HEK293T (cell line): ENCODE data around the gene PARD6A.

Source experiments
- CTCF ChIA-PET: fragments of 350-600 bp; formaldehyde crosslinking; extraction: SDS; loops from one replicate; lab custom pipeline; 2021; ENCODE audit warnings: antibody characterized with exemption, inconsistent platforms; lab: Yijun Ruan, JAX
- POLR2A ChIA-PET: fragments of 350-600 bp; formaldehyde crosslinking; extraction: SDS; loops from one replicate; lab custom pipeline; 2020; ENCODE audit warnings: antibody characterized with exemption, inconsistent platforms; lab: Yijun Ruan, JAX
- DNase-seq: peaks from one replicate; pipeline ENCODE4 v3.0.0; 2012; ENCODE audit warnings: mixed read lengths; ENCODE audit errors: extremely low spot score
- ARNT ChIP-seq: fragments of 450-650 bp; IDR thresholded peaks from 2 replicates; pipeline ENCODE4 v1.6.1; 2017; ENCODE audit warnings: mild to moderate bottlenecking
- BHLHE40 ChIP-seq: fragments of 450-650 bp; IDR thresholded peaks from 2 replicates; pipeline ENCODE4 v1.6.1; 2016; ENCODE audit warnings: mild to moderate bottlenecking, moderate library complexity, borderline replicate concordance
- CTBP1 ChIP-seq: fragments of 450-650 bp; IDR thresholded peaks from 2 replicates; pipeline ENCODE4 v1.6.1; 2016; ENCODE audit warnings: borderline replicate concordance
- ELF4 ChIP-seq: fragments of 450-650 bp; IDR thresholded peaks from 2 replicates; pipeline ENCODE4 v1.6.1; 2017; ENCODE audit warnings: antibody characterized with exemption
- FOXA1 ChIP-seq: fragments of 450-650 bp; IDR thresholded peaks from 2 replicates; pipeline ENCODE4 v1.6.1; 2016; ENCODE audit warnings: mild to moderate bottlenecking
- FOXK2 ChIP-seq: fragments of 450-650 bp; IDR thresholded peaks from 2 replicates; pipeline ENCODE4 v1.6.1; 2016; ENCODE audit warnings: mild to moderate bottlenecking
- FOXM1 ChIP-seq: fragments of 450-650 bp; IDR thresholded peaks from 2 replicates; pipeline ENCODE4 v1.6.1; 2017; ENCODE audit warnings: mild to moderate bottlenecking, borderline replicate concordance
- HDGF ChIP-seq: fragments of 450-650 bp; IDR thresholded peaks from 2 replicates; pipeline ENCODE4 v1.6.1; 2017; ENCODE audit warnings: antibody characterized with exemption, borderline replicate concordance
- L3MBTL2 ChIP-seq: fragments of 450-650 bp; conservative IDR thresholded peaks from 2 replicates; pipeline ENCODE4 v1.6.1; 2016; ENCODE audit warnings: mild to moderate bottlenecking
- LEF1 ChIP-seq: fragments of 450-650 bp; IDR thresholded peaks from 2 replicates; pipeline ENCODE4 v1.6.1; 2017; ENCODE audit warnings: mild to moderate bottlenecking, borderline replicate concordance
- NFRKB ChIP-seq: fragments of 450-650 bp; IDR thresholded peaks from 2 replicates; pipeline ENCODE4 v1.6.1; 2016; ENCODE audit warnings: mild to moderate bottlenecking, moderate library complexity
- SP1 ChIP-seq: fragments of 450-650 bp; IDR thresholded peaks from 2 replicates; pipeline ENCODE4 v1.6.1; 2017
- SUZ12 ChIP-seq: fragments of 450-650 bp; IDR thresholded peaks from 2 replicates; pipeline ENCODE4 v1.6.1; 2016; ENCODE audit warnings: mild to moderate bottlenecking
- TARDBP ChIP-seq: fragments of 450-650 bp; IDR thresholded peaks from 2 replicates; pipeline ENCODE4 v1.6.1; 2016
- ZNF384 ChIP-seq: fragments of 450-650 bp; IDR thresholded peaks from 2 replicates; pipeline ENCODE4 v1.6.1; 2016
- TF ChIP-seq, protein P1 (sequence below): fragments of 450-650 bp; IDR thresholded peaks from 2 replicates; pipeline ENCODE4 v1.6.1; 2016

The PARD6A gene

DNA sequence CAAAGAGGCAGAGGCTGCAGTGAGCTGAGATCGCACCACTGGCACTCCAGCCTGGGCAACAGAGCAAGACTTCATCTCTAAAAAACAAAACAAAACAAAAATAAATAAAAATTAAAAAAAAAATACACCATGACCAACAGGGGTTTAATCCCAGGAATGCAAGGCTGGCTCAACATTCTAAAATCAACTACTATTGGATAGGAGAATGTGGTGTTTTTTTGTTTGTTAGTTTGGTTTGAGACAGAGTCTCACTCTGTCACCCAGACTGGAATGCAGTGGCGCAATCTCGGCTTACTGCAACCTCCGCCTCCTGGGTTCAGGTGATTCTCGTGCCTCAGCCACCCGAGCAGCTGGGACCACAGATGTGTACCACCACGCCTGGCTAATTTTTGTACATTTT lies 38.5 kb downstream of the PARD6A start:
- POLR2A ChIA-PET, result no interaction called here
- TF ChIP-seq FOXM1 (no peak), LEF1 (no peak), NFRKB (no peak), SP1 (no peak), ZNF384 (no peak), ARNT (no peak), ELF4 (no peak), CTBP1 (no peak), SUZ12 (no peak), BHLHE40 (no peak), TARDBP (no peak), L3MBTL2 (no peak), FOXK2 (no peak), FOXA1 (no peak), HDGF (no peak)
- CTCF ChIA-PET, result no interaction called here
- DNase-seq, result no peak

DNA sequence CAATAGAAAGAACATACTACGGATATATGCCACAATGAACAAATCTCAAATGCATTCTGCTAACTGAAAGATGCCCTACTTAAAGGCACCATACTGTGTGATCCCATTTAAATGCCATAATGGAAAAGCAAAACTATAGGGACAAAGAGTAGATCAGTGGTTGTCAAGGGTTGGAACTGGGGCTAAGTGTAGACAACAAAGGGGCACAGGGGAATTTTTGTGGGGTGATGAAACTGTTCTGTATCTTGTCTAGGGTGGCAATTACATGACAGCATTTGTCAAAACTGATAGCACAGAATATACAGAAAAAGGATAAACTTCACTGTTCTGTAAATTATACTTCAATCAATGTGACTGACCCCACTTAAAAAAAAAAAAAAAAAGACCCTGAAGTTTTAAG lies 40.7 kb downstream of the PARD6A start:
- ChIA-PET CTCF (no interaction called here), POLR2A (no interaction called here)
- TF ChIP-seq CTBP1 (no peak), ELF4 (no peak), SP1 (no peak), ZNF384 (no peak), NFRKB (no peak), BHLHE40 (no peak), LEF1 (no peak), HDGF (no peak), L3MBTL2 (no peak), FOXK2 (no peak), ARNT (no peak), FOXM1 (no peak)
- DNase-seq, result no peak

DNA sequence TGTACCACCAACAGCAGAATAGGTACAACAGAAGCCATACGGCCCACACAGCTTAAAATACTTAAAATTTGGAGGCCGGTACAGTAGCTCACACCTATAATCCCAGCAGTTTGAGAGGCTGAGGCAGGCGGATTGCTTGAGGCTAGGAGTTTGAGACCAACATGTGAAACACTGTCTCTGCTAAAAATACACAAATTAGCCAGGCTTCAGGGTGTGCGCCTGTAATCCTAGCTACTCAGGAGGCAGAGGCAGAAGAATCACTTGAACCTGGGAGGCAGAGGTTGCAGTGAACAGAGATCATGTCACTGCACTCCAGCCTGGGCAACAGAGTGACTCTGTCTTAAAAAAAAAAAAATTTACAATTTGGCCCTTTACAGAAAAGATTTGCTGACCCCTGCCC lies 41.4 kb downstream of the PARD6A start:
- no peak for DNase-seq
- ChIA-PET POLR2A (no interaction called here), CTCF (interaction anchor here (0.6 kb wide), 1 partner anchor 643 kb away, joined by 11 read pairs; no protein-coding TSS in a partner anchor)
- TF ChIP-seq, protein P1, sequence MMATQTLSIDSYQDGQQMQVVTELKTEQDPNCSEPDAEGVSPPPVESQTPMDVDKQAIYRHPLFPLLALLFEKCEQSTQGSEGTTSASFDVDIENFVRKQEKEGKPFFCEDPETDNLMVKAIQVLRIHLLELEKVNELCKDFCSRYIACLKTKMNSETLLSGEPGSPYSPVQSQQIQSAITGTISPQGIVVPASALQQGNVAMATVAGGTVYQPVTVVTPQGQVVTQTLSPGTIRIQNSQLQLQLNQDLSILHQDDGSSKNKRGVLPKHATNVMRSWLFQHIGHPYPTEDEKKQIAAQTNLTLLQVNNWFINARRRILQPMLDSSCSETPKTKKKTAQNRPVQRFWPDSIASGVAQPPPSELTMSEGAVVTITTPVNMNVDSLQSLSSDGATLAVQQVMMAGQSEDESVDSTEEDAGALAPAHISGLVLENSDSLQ, result no peak
- TF ChIP-seq LEF1 (no peak), CTBP1 (no peak), NFRKB (no peak), SUZ12 (no peak), ZNF384 (no peak), TARDBP (no peak)

DNA sequence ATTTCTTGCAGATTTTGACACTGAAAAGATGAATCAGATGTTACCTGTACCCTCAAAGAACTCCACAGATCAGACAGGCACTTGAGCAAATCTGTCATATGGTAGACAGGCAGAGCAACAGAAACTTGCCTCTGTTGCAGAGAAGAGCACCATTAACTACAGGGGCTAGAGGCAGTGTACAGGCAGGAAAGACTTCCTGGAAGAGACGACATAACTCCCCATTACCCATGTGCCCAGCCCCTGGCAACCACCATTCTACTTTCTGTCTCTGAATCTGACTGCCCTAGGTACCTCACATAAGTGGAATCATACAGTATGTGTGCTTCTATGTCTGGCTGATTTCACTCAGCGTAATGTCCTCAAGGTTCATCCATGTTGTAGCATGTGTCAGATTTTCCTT lies 42.9 kb downstream of the PARD6A start:
- DNase-seq, result no peak
- POLR2A ChIA-PET, result no interaction called here
- TF ChIP-seq NFRKB, result no peak
- TF ChIP-seq ZNF384, result no peak
- TF ChIP-seq ELF4, result no peak
- no peak for TF ChIP-seq BHLHE40
- no peak for TF ChIP-seq SP1
- no peak for TF ChIP-seq TARDBP
- no peak for TF ChIP-seq FOXM1
- no peak for TF ChIP-seq FOXA1
- no peak for TF ChIP-seq LEF1
- no peak for TF ChIP-seq L3MBTL2
- no peak for TF ChIP-seq SUZ12
- no peak for TF ChIP-seq CTBP1
- TF ChIP-seq FOXK2, result no peak
- TF ChIP-seq, protein P1, result no peak
- no peak for TF ChIP-seq HDGF
- TF ChIP-seq ARNT, result no peak
- CTCF ChIA-PET, result no interaction called here

DNA sequence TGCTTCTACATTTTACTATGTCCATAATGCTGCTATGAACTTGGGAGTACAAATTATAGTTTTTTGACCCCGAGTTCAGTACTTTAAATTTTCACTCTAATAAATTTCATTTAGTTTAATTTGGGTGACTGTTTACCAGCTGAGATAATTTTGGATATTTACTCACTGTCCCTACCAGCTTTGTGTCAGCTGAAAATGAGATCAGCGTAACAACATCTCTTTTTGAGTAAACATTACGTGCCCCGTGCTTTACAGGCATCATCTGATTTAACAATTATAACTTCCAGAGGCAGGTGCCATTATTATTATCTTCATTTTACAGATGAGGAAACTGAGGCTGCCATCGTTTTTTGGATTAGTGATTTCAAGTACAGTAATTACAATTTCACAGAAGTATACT lies 43.4 kb downstream of the PARD6A start:
- CTCF ChIA-PET, result no interaction called here
- TF ChIP-seq NFRKB, result no peak
- no peak for TF ChIP-seq L3MBTL2
- no peak for TF ChIP-seq ELF4
- no peak for TF ChIP-seq FOXK2
- TF ChIP-seq, protein P1, result no peak
- no peak for TF ChIP-seq SUZ12
- no peak for TF ChIP-seq FOXM1
- TF ChIP-seq FOXA1, result no peak
- no peak for TF ChIP-seq LEF1
- no peak for TF ChIP-seq SP1
- no peak for TF ChIP-seq ARNT
- no peak for DNase-seq
- POLR2A ChIA-PET, result no interaction called here

DNA sequence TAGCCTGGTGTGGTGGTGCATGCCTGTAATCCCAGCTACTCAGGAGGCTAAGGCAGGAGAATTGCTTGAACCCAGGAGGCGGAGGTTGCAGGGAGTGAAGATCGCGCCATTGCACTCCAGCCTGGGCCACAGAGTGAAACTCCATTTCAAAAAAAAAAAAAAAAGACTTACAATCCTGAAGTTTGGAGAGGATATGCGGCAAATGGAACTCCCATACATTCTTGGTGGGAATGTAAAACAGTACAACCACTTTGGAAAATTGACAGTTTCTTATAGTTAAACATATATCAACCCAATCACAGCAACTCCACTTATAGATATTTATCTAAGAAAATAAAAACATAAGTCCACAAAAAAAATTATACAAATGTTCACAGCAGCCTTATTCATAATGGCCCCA lies 46.5 kb downstream of the PARD6A start:
- no peak for TF ChIP-seq SUZ12
- no peak for TF ChIP-seq BHLHE40
- TF ChIP-seq FOXK2, result no peak
- TF ChIP-seq NFRKB, result no peak
- TF ChIP-seq CTBP1, result no peak
- no peak for TF ChIP-seq L3MBTL2
- no peak for TF ChIP-seq ARNT
- TF ChIP-seq LEF1, result no peak
- DNase-seq, result no peak
- ChIA-PET POLR2A (no interaction called here), CTCF (no interaction called here)
